GM19468 (cell line): ENCODE data around the gene KRTAP12-2.
"Not testable (repeated sequence)": the region's sequence is repeated elsewhere in the genome, so short reads cannot be mapped to it uniquely, and the experiment has no call there.

Source experiments
- ATAC-seq: cut with Tn5 transposase; IDR thresholded peaks from one replicate; pipeline ENCODE4 v1.9.1; 2021; ENCODE audit warnings: mild to moderate bottlenecking, moderate library complexity, moderate number of reproducible peaks; ENCODE audit not compliant: unreplicated experiment; ENCODE audit errors: extremely low read depth

KRTAP12-2 gene

GRCh38 chr21:44702973-44703730 lies 36.4 kb upstream of the KRTAP12-2 start:
- ATAC-seq = no peak

- no peak for ATAC-seq
These were observed 35.6 kb upstream of the KRTAP12-2 start for GRCh38 chr21:44702111-44702972.

GRCh38 chr21:44701541-44701940 lies 34.8 kb upstream of the KRTAP12-2 start:
- no peak for ATAC-seq

- ATAC-seq = no peak
These were observed 34.3 kb upstream of the KRTAP12-2 start for GRCh38 chr21:44701023-44701400.

- ATAC-seq = no peak
These were observed 33.6 kb upstream of the KRTAP12-2 start for GRCh38 chr21:44700101-44701022.

GRCh38 chr21:44699502-44700001 lies 32.8 kb upstream of the KRTAP12-2 start:
- ATAC-seq = no peak

GRCh38 chr21:44697811-44698734 lies 31.3 kb upstream of the KRTAP12-2 start:
- ATAC-seq = no peak

- ATAC-seq = not testable (repeated sequence)
These were observed 30.6 kb upstream of the KRTAP12-2 start, which contains the start of gene KRTAP10-12 for GRCh38 chr21:44697172-44697810. TSS of gene KRTAP10-12 (plus strand) at chr21:44697172. CDS start at chr21:44697202, 30 bp downstream.

GRCh38 chr21:44696572-44696971 lies 29.8 kb upstream of the KRTAP12-2 start:
- ATAC-seq = no peak

GRCh38 chr21:44695641-44696040 lies 28.9 kb upstream of the KRTAP12-2 start:
- no peak for ATAC-seq

- ATAC-seq = no peak
These were observed 28.5 kb upstream of the KRTAP12-2 start for GRCh38 chr21:44695184-44695583.

GRCh38 chr21:44694776-44695175 lies 28.0 kb upstream of the KRTAP12-2 start:
- no peak for ATAC-seq

- ATAC-seq = no peak
These were observed 26.2 kb upstream of the KRTAP12-2 start for GRCh38 chr21:44692798-44693512.

- ATAC-seq = no peak
These were observed 25.0 kb upstream of the KRTAP12-2 start for GRCh38 chr21:44691686-44692085.

GRCh38 chr21:44689740-44690139 lies 23.0 kb upstream of the KRTAP12-2 start:
- ATAC-seq = not testable (repeated sequence)

- no peak for ATAC-seq
These were observed 20.9 kb upstream of the KRTAP12-2 start for GRCh38 chr21:44687671-44688070.

GRCh38 chr21:44686843-44687561 lies 20.3 kb upstream of the KRTAP12-2 start:
- no peak for ATAC-seq
